A549 (cell line): ENCODE measurements around the gene RCHY1.

Experiments
- CHD4 ChIP-seq: fragments of 200-600 bp; sonication (generic); IDR thresholded peaks from 2 replicates; pipeline ENCODE4 v1.6.1; 2016; ENCODE audit warnings: antibody characterized with exemption, mild to moderate bottlenecking, borderline replicate concordance
- CTCF ChIP-seq: fragments of >200 bp; sonication (Bioruptor Twin); formaldehyde crosslinking; IDR thresholded peaks from 3 replicates; pipeline ENCODE4 v1.5.1; 2016
- EHMT2 ChIP-seq: fragments of 200-600 bp; sonication (generic); IDR thresholded peaks from 2 replicates; pipeline ENCODE4 v1.6.1; 2016; ENCODE audit warnings: antibody characterized with exemption, low read depth, mild to moderate bottlenecking, moderate library complexity
- EP300 ChIP-seq, 2 experiments: fragments of >200 bp; sonication (Bioruptor Twin); formaldehyde crosslinking; IDR thresholded peaks; 2 replicates in 1 of 2; 3 replicates in 1 of 2; pipeline ENCODE4 v1.6.1; 2016 to 2017
- JUN ChIP-seq, 2 experiments: fragments of >200 bp; sonication (Bioruptor Twin); formaldehyde crosslinking; IDR thresholded peaks; 2 replicates in 1 of 2; 3 replicates in 1 of 2; pipeline ENCODE4 v1.6.1; 2016 to 2017
- PBX3 ChIP-seq: IDR thresholded peaks from 2 replicates; pipeline ENCODE4 v1.6.1; 2012
- PHF8 ChIP-seq: fragments of 200-600 bp; sonication (generic); IDR thresholded peaks from 2 replicates; pipeline ENCODE4 v1.6.1; 2016; ENCODE audit warnings: low read depth, mild to moderate bottlenecking, antibody characterized with exemption, moderate library complexity, borderline replicate concordance
- POLR2A ChIP-seq: IDR thresholded peaks from 2 replicates; pipeline ENCODE4 v1.6.1; 2012; ENCODE audit warnings: mild to moderate bottlenecking, low read length
- RAD21 ChIP-seq, 2 experiments: fragments of >200 bp in 1 of 2; sonication (Bioruptor Twin) in 1 of 2; formaldehyde crosslinking in 1 of 2; IDR thresholded peaks in 1 of 2; conservative IDR thresholded peaks in 1 of 2; 2 replicates in 1 of 2; 3 replicates in 1 of 2; pipeline ENCODE4 v1.6.1; 2012 to 2018; ENCODE audit warnings: inconsistent platforms in 1 of 2
- RFX5 ChIP-seq: fragments of 450-650 bp; IDR thresholded peaks from 2 replicates; pipeline ENCODE4 v1.7.1; 2014; ENCODE audit warnings: antibody characterized with exemption, mild to moderate bottlenecking, moderate library complexity
- SREBF2 ChIP-seq: fragments of 450-650 bp; IDR thresholded peaks from 2 replicates; pipeline ENCODE4 v1.6.1; 2014; ENCODE audit warnings: mild to moderate bottlenecking, moderate library complexity

- no peak for TF ChIP-seq PBX3
- TF ChIP-seq EP300 (IDR thresholded peaks at IDR 0.05), result no peak
- no peak for TF ChIP-seq CTCF
- TF ChIP-seq JUN (IDR thresholded peaks at IDR 0.05), result no peak
- no peak for TF ChIP-seq POLR2A
- TF ChIP-seq SREBF2, result no peak
- no peak for TF ChIP-seq RFX5
- TF ChIP-seq PHF8, result no peak
- TF ChIP-seq RAD21 (conservative IDR thresholded peaks at IDR 0.05 in 1 of 2, IDR thresholded peaks at IDR 0.05 in 1 of 2), result no peak
- no peak for TF ChIP-seq EHMT2
- TF ChIP-seq CHD4, result no peak
Measured at GRCh38 chr4:75469896-75470295, 44.3 kb downstream of the RCHY1 start.
